Activated CD4-positive, CD25-positive, alpha-beta regulatory T cell treated with anti-CD3 and anti-CD28 coated beads, Interleukin-2, amount 50 U/mL, for 16 hours (primary cell): ENCODE results near the gene ADAM15.

Source experiments
- DNase-seq: peaks from one replicate; pipeline ENCODE4 v3.0.0-alpha.2; 2020; ENCODE audit warnings: low read depth, low spot score

Gene ADAM15

GRCh38 chr1:155051777-155052398 is 772 bp downstream of the ADAM15 start:
- DNase-seq, result no peak

- no peak for DNase-seq
Measured at GRCh38 chr1:155052439-155053395, 1.6 kb downstream of the ADAM15 start.

- no peak for DNase-seq
Measured at GRCh38 chr1:155053531-155054105, 2.5 kb downstream of the ADAM15 start.

DNA sequence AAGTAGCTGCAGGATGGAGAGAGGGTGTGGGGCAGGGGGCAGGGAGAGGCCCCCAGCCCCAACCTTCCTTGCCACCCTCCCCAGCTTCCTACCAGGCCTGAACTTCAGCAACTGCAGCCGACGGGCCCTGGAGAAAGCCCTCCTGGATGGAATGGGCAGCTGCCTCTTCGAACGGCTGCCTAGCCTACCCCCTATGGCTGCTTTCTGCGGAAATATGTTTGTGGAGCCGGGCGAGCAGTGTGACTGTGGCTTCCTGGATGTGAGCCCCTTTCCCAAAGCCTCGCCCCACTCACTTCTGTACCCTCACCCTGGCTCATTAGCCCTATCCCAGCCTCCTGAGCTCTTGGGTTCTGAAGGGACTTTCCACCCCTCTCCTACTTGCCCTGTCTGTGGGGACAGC is 6.0 kb downstream of the ADAM15 start:
- no peak for DNase-seq

DNA sequence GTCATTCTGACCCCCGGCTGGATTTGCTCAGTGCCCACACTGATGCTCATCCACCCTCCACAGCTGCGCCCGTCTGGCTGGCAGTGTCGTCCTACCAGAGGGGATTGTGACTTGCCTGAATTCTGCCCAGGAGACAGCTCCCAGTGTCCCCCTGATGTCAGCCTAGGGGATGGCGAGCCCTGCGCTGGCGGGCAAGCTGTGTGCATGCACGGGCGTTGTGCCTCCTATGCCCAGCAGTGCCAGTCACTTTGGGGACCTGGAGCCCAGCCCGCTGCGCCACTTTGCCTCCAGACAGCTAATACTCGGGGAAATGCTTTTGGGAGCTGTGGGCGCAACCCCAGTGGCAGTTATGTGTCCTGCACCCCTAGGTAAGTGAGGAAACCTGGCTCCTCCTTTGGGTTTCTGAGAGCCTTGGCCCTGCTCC is 6.7 kb downstream of the ADAM15 start:
- DNase-seq, result no peak

- DNase-seq, result no peak
Measured at GRCh38 chr1:155060736-155061135, 9.6 kb downstream of the ADAM15 start.

DNA sequence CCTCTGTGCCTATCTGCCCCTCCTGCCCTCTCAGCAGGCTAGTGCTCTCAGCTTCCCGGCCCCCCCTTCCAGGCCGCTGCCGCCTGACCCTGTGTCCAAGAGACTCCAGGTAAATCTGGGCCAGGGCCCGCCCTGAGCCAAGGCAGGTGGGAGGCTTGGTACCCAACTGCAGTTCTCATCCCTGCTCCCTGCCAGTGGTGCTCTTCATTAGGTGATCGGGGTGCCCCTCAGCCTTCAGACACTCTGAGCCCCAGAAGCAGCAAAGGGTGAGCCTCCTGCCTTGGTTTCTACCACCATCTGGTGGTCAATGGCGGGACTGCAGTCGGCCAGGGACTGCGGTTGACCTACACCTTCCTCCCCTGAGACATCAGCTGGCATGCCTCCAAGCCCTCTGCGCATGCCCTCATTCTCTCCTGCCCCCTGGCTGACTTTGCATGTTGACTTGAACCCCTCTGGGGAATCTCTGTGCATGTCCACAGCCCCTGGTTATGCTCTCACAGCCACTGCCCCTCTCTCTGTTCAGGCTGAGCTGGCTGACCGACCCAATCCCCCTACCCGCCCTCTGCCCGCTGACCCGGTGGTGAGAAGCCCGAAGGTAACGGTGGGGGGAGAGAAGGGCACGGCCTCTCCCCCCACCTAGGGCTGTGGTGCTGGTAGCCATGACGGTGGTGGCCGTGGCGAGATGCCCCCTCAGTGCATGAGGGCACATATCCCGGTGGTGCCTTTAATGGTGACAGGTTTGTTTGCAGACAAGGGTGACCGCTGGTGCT is 10.4 kb downstream of the ADAM15 start:
- peak; percentile 84 for DNase-seq

- DNase-seq, result no peak
Measured at GRCh38 chr1:155062151-155062686, 11.1 kb downstream of the ADAM15 start.

- DNase-seq, result peak; percentile 45
Measured at GRCh38 chr1:155062702-155063411, 11.7 kb downstream of the ADAM15 start.

DNA sequence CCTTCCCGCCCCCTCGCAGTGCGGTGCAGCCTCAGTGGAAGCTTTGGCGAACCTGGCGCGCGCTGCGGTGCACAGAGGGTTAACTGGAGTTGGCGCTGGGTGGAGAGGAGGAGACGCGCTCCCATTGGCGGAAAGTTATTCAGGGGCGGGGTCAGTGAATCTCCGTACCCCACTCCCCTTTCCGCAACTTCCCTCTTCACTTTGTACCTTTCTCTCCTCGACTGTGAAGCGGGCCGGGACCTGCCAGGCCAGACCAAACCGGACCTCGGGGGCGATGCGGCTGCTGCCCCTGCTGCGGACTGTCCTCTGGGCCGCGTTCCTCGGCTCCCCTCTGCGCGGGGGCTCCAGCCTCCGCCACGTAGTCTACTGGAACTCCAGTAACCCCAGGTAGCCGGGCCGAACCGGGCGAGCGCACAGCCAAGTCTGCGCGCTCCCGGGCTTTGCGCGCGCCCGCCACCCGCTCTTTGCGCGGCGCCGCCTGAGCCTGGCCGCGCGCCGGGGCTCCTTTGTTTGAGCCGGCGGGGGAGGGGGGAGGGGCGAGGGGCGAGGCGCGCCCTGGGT is 12.5 kb downstream of the ADAM15 start, which contains the start of gene EFNA4:
EFNA4 (plus strand) TSS at position 191 of the 561 bp plus-strand sequence; CDS start at position 275, 84 bp downstream.
- peak; percentile 69 for DNase-seq

GRCh38 chr1:155064111-155064831 is 13.2 kb downstream of the ADAM15 start:
- no peak for DNase-seq

DNA sequence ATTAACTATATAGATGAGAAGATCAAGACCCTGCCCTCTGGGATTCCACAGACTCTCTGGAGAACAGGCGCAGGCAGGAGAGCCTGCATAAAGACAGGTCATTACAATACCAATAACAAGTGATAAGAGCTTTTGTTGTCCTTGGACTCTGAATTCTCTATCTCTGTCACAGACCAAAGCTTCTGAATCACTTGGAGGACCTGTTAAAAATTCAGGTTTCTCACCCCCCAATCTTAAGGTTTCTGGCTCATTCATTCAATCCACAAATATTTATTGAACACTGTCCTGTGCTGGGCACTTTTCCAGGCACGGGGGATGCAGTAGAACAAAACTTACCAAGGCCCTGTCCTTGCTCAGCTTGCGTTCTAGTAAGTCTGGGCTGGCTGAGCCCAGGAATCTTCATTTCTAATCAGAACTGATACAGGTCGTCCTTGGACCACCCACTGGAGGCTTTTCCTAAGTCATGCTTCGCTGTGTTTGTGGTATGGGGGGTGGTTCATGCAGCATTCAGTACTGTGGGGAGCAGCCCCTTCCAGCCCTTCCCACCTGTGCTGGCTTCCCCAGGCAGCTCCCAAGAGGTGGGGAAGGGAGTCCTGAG is 13.8 kb downstream of the ADAM15 start:
- no peak for DNase-seq

DNA sequence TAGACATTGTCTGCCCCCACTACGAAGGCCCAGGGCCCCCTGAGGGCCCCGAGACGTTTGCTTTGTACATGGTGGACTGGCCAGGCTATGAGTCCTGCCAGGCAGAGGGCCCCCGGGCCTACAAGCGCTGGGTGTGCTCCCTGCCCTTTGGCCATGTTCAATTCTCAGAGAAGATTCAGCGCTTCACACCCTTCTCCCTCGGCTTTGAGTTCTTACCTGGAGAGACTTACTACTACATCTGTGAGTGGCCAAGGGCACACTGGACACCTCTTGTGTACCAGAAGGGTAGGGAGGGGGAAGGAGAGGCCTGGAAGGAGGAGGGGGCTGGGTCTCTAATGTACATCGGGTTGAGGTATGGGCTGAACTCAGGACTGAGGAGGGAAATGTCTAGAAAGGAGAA is 15.7 kb downstream of the ADAM15 start:
- no peak for DNase-seq

DNA sequence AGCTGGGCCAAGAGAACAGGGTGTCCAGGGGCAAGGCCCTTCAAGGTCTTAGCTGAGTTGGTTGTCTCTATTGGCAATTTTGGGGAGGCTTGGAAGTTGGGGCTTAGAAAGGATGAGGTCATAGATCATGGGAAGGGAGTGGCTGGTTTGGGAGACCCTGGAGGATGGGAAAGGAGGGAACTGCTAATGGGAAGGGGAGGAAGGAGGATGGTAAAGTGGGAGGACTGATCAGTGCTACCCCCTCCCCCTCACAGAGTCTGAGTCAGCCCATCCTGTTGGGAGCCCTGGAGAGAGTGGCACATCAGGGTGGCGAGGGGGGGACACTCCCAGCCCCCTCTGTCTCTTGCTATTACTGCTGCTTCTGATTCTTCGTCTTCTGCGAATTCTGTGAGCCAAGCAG is 17.5 kb downstream of the ADAM15 start:
- DNase-seq, result no peak

DNA sequence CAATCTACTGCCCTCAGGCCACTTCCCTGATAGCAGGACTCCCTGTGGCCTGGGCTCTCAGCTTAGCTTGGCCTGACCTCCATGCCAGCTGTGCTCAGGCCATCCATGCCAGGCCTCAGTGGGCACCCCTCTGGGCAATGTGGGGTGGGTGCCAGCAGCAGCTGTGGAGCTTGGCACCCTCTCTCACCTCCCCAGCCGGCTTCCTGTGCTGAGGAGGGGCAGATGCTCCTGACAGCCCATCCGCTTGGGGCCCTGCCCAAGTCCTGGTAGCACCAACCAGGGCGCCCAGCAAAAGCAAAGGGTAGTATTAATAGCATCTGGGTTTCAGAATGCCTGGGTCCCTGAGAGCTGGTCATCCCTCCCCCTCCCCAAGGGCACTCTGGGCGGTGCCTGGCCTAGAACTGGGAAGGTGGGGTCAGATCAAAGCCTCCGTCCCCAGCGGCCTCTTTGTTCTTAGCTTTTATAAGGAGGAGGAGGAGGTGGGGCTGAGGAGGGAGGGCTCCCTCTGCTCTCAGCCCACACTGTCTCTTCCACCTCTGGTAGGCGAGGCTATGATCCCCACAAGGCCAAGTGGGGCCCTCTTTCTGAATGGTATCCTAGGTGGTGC is 18.5 kb downstream of the ADAM15 start:
- DNase-seq, result no peak

GRCh38 chr1:155070158-155070621 is 19.1 kb downstream of the ADAM15 start:
- DNase-seq, result no peak

DNA sequence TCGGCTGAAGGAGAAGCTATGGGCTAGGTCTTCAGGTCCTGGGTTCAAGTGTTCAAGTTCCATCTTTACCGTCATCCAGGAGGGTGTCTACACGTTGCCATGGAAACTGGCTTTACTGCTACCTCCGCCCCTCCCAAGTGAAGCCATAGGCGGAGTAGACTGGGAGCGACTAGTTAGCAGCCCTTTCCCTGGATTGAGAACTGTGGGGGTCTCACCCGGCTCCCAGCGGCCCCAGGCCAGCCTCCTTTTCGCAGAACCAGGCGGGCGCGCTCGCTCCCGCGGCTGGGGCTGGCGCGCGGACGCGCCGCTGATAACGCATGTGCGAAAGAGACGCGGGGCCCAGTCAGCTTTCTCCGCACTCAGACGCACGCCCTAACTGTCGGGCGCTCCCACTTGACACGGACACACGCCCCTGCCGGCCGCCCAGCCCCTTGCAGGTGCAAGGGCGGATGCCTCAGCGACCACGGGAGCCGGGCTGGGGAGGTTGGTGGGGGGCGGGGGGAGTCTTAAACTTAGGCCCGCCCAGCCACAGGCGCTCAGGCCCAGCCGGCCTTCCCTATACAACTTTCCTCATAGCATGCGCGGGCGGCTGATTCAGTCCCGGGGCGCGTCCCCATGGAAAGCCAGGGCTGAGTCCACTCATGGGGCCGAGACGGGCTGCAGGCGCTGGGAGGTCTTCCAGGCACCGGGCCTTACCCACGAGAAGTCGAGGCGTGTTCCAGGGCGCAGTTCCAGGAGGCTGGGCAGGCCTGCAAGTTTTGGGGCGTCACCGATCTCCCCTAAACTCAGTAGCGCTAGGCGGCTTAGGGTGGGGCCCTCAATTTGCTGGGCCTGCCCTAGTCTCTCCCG is 19.8 kb downstream of the ADAM15 start:
- peak; percentile 40 for DNase-seq

DNA sequence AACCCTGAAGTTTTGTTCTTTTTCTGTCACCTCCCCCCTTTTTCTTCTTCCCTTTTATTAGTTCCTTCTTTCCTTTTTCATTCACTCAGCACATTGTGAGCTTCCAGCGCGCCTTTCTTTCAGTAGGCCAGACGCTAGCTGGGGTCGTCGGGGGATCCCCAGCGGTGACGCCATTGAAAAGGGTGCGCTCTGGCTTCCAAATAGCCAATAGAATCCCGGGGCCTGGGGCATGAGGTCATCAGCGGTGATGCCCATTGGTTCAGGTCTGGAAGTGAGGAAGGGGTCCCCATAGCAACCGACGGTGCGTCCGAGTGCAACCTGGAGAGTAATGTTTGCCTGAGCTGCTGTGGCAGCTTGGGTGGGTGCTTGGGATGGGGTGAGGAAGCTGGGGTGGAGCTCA is 20.6 kb downstream of the ADAM15 start:
- DNase-seq, result no peak
